Trophoblast cell (in vitro differentiated cells and primary cell): ENCODE data around the gene MFSD2B.
"Not testable (repeated sequence)": the region's sequence is repeated elsewhere in the genome, so short reads cannot be mapped to it uniquely, and the experiment has no call there.

Experiments
- DNase-seq, 2 donors: peaks; one replicate each; pipeline ENCODE4 v3.0.0-alpha.2; 2016
- H2AFZ ChIP-seq: 2 replicates; pipeline ENCODE4 v1.6.1; 2013; ENCODE audit warnings: low read length, moderate library complexity, mild to moderate bottlenecking; ENCODE audit not compliant: insufficient read depth, poor library complexity
- H2AK5ac ChIP-seq: 2 replicates; pipeline ENCODE4 v1.6.1; 2013; ENCODE audit warnings: mild to moderate bottlenecking, low read length
- H2BK120ac ChIP-seq: 2 replicates; pipeline ENCODE4 v1.6.1; 2013; ENCODE audit warnings: low read length, mild to moderate bottlenecking, moderate library complexity; ENCODE audit not compliant: insufficient read depth, poor library complexity
- H2BK12ac ChIP-seq: 2 replicates; pipeline ENCODE4 v1.6.1; 2013; ENCODE audit warnings: mild to moderate bottlenecking, low read length, moderate library complexity
- H2BK5ac ChIP-seq: 2 replicates; pipeline ENCODE4 v1.6.1; 2013; ENCODE audit warnings: low read length, low read depth, moderate library complexity, mild to moderate bottlenecking; ENCODE audit not compliant: poor library complexity
- H3K14ac ChIP-seq: 2 replicates; pipeline ENCODE4 v1.6.1; 2013; ENCODE audit warnings: mild to moderate bottlenecking, low read length
- H3K18ac ChIP-seq: 2 replicates; pipeline ENCODE4 v1.6.1; 2013; ENCODE audit warnings: mild to moderate bottlenecking, low read length
- H3K23ac ChIP-seq: 2 replicates; pipeline ENCODE4 v1.6.1; 2013; ENCODE audit warnings: low read length
- H3K27ac ChIP-seq: 2 replicates; pipeline ENCODE4 v1.5.1; 2013; ENCODE audit warnings: low read depth, mild to moderate bottlenecking, inconsistent platforms, low read length, moderate library complexity
- H3K27me3 ChIP-seq: 2 replicates; pipeline ENCODE4 v1.6.1; 2013; ENCODE audit warnings: inconsistent platforms, mild to moderate bottlenecking, low read length, moderate library complexity; ENCODE audit not compliant: insufficient read depth
- H3K36me3 ChIP-seq, 2 experiments: 1 replicate in 1 of 2; 2 replicates in 1 of 2; pipeline ENCODE4 v1.6.1; 2013; ENCODE audit warnings: low read length in 2 of 2, mild to moderate bottlenecking in 2 of 2, moderate library complexity in 1 of 2; ENCODE audit not compliant: insufficient read depth in 2 of 2, control insufficient read depth in 1 of 2
- H3K4ac ChIP-seq: 2 replicates; pipeline ENCODE4 v1.6.1; 2013; ENCODE audit warnings: low read depth, mild to moderate bottlenecking, low read length, moderate library complexity
- H3K4me1 ChIP-seq, 2 experiments: 1 replicate in 1 of 2; 2 replicates in 1 of 2; pipeline ENCODE4 v1.6.1; 2013; ENCODE audit warnings: low read length in 2 of 2, mild to moderate bottlenecking in 2 of 2, moderate library complexity in 1 of 2; ENCODE audit not compliant: insufficient read depth in 2 of 2, control insufficient read depth in 1 of 2
- H3K4me2 ChIP-seq: 2 replicates; pipeline ENCODE4 v1.6.1; 2013; ENCODE audit warnings: inconsistent platforms, mild to moderate bottlenecking, low read length, moderate library complexity
- H3K4me3 ChIP-seq: 2 replicates; pipeline ENCODE4 v1.5.1; 2013; ENCODE audit warnings: mild to moderate bottlenecking, low read depth, low read length, inconsistent platforms
- H3K79me1 ChIP-seq: one replicate; pipeline ENCODE4 v1.6.1; 2013; ENCODE audit warnings: low read length
- H3K79me2 ChIP-seq: 2 replicates; pipeline ENCODE4 v1.6.1; 2013; ENCODE audit warnings: low read length, mild to moderate bottlenecking; ENCODE audit not compliant: control insufficient read depth, insufficient read depth, poor library complexity
- H3K9ac ChIP-seq: 2 replicates; pipeline ENCODE4 v1.6.1; 2013; ENCODE audit warnings: mild to moderate bottlenecking, low read length
- H3K9me3 ChIP-seq: 2 replicates; pipeline ENCODE4 v1.6.1; 2013; ENCODE audit warnings: low read depth, mild to moderate bottlenecking, control low read depth, inconsistent platforms, low read length; ENCODE audit not compliant: insufficient read depth
- H4K12ac ChIP-seq: 2 replicates; pipeline ENCODE4 v1.6.1; 2013; ENCODE audit warnings: low read depth, mild to moderate bottlenecking, low read length, moderate library complexity
- H4K8ac ChIP-seq: 2 replicates; pipeline ENCODE4 v1.6.1; 2013; ENCODE audit warnings: low read depth, mild to moderate bottlenecking, low read length, moderate library complexity
- H4K91ac ChIP-seq: one replicate; pipeline ENCODE4 v1.6.1; 2013; ENCODE audit warnings: low read depth, mild to moderate bottlenecking, low read length, moderate library complexity
- WGBS: extraction: QIAGEN DNeasy Blood & Tissue Kit; methylation state at CpG from one replicate; pipeline ENCODE4 v1.1.7; 2013; ENCODE audit warnings: missing lambda C conversion rate; ENCODE audit not compliant: insufficient read length, insufficient coverage; ENCODE audit errors: extremely low coverage; 5-methylcytosine and 5-hydroxymethylcytosine counted together

MFSD2B gene

GRCh38 chr2:24040511-24040910 is 30.6 kb downstream of the MFSD2B start:
- Histone ChIP-seq H2AFZ (no peak overlapping the region), H3K4me2 (no peak overlapping the region), H2BK5ac (no peak overlapping the region), H3K18ac (no peak overlapping the region), H3K4ac (no peak overlapping the region), H4K91ac (no peak overlapping the region), H4K8ac (no peak overlapping the region), H3K9ac (no peak overlapping the region), H2BK12ac (no peak overlapping the region), H4K12ac (no peak overlapping the region), H3K36me3 (peaks cover 8 to 12% of the 10 kb centered on the region in 2 experiments), H2AK5ac (no peak overlapping the region), H3K27me3 (no peaks in the 10 kb centered on the region), H3K23ac (no peak overlapping the region), H3K27ac (no peak overlapping the region), H3K4me3 (no peak overlapping the region), H3K79me1 (no peaks in the 10 kb centered on the region), H2BK120ac (no peak overlapping the region), H3K4me1 (no peaks in the 10 kb centered on the region), H3K79me2 (no peaks in the 10 kb centered on the region), H3K14ac (no peak overlapping the region), H3K9me3 (peaks cover 1% of the 10 kb centered on the region)
- DNase-seq = peak; percentile 47 to 91
- no CpG with 5 or more reads among the region's 4 CpGs for WGBS

- not testable (repeated sequence) for H3K4me1 ChIP-seq, H2BK12ac ChIP-seq, H3K79me2 ChIP-seq, H3K9me3 ChIP-seq, H2BK120ac ChIP-seq, H3K27me3 ChIP-seq, H3K23ac ChIP-seq, H3K36me3 ChIP-seq, H3K18ac ChIP-seq, H4K91ac ChIP-seq, H3K79me1 ChIP-seq, H3K4me2 ChIP-seq, H4K12ac ChIP-seq, H3K4me3 ChIP-seq, DNase-seq, H3K4ac ChIP-seq, H4K8ac ChIP-seq, H2AK5ac ChIP-seq, H2AFZ ChIP-seq, H3K14ac ChIP-seq, H3K27ac ChIP-seq, H2BK5ac ChIP-seq, H3K9ac ChIP-seq
- WGBS = no CpG with 5 or more reads among the region's 6 CpGs
Observed at GRCh38 chr2:24043133-24043532, 33.2 kb downstream of the MFSD2B start.

- Histone ChIP-seq H3K27me3 (no peaks in the 10 kb centered on the region), H2BK12ac (no peak overlapping the region), H2BK5ac (no peak overlapping the region), H3K4ac (no peak overlapping the region), H2AFZ (no peak overlapping the region), H3K79me2 (peaks cover 5% of the 10 kb centered on the region), H3K36me3 (no peaks in the 10 kb centered on the region), H3K9ac (no peak overlapping the region), H3K9me3 (peaks cover 3% of the 10 kb centered on the region), H4K12ac (no peak overlapping the region), H4K91ac (no peak overlapping the region), H2AK5ac (no peak overlapping the region), H4K8ac (no peak overlapping the region), H2BK120ac (no peak overlapping the region), H3K23ac (no peak overlapping the region), H3K18ac (no peak overlapping the region), H3K4me1 (peaks cover 3 to 4% of the 10 kb centered on the region in 2 experiments), H3K79me1 (peaks cover 6% of the 10 kb centered on the region), H3K27ac (no peak overlapping the region), H3K4me3 (no peak overlapping the region), H3K4me2 (no peak overlapping the region), H3K14ac (no peak overlapping the region)
- no peak for DNase-seq
- WGBS = no CpG with 5 or more reads among the region's 11 CpGs
Observed at GRCh38 chr2:24045511-24046508, 35.9 kb downstream of the MFSD2B start.

- WGBS = no CpG with 5 or more reads among the region's 2 CpGs
- H2BK120ac ChIP-seq = no peak overlapping the region
- H3K4me1 ChIP-seq = peaks cover 3 to 4% of the 10 kb centered on the region in 2 experiments
- H3K9me3 ChIP-seq = peaks cover 3% of the 10 kb centered on the region
- peaks cover 5% of the 10 kb centered on the region for H3K79me2 ChIP-seq
- no peak overlapping the region for H2AK5ac ChIP-seq
- DNase-seq = no peak
- no peak overlapping the region for H3K27ac ChIP-seq
- H4K12ac ChIP-seq = no peak overlapping the region
- no peak overlapping the region for H3K18ac ChIP-seq
- no peak overlapping the region for H4K8ac ChIP-seq
- H3K36me3 ChIP-seq = no peaks in the 10 kb centered on the region
- no peak overlapping the region for H4K91ac ChIP-seq
- H3K4ac ChIP-seq = no peak overlapping the region
- peak overlapping the region; percentile 85 for H3K4me2 ChIP-seq
- no peak overlapping the region for H3K14ac ChIP-seq
- no peak overlapping the region for H2BK12ac ChIP-seq
- H2BK5ac ChIP-seq = no peak overlapping the region
- no peak overlapping the region for H3K9ac ChIP-seq
- no peak overlapping the region for H2AFZ ChIP-seq
- H3K4me3 ChIP-seq = no peak overlapping the region
- H3K23ac ChIP-seq = no peak overlapping the region
- peaks cover 6% of the 10 kb centered on the region for H3K79me1 ChIP-seq
- no peaks in the 10 kb centered on the region for H3K27me3 ChIP-seq
Observed at GRCh38 chr2:24046599-24046929, 36.7 kb downstream of the MFSD2B start.
